ENCODE results near the gene UBQLN3. TPM values are rescaled to one million over a fixed set of nuclear protein-coding genes. Genes with fewer than 3 reads are reported as not detected.

The UBQLN3 gene
- total and polyA plus RNA-seq, 3 donors from 2014 or later: 105 to 336 (median 283) TPM

DNA sequence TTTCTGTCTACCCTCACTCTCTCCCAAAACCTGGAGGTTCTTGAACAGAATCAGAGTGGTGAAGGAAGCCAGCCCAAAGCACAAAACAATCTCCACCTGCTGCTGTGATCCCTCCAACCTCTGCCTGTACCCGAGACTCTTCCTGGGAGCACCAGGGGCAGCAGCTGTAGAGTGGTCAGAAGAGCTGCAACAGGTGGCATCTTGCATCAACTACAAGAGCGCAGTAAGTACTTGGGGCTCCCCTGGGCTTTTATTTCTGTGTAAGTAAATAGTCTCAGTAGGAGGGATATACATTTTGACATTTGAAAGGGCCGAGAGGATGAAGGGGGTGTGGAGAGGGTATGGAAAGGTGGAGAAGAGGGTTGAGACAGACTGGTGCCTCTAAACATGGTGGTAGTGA lies 15.0 kb upstream of the UBQLN3 start:
- Histone ChIP-seq H3K4me3 (no peak overlapping the region), H3K27me3 (no peaks in the 10 kb centered on the region), H3K27ac (no peak overlapping the region), H3K4me1 (no peaks in the 10 kb centered on the region), H3K36me3 (ENCODE audit: low read depth, missing control alignments) (no peaks in the 10 kb centered on the region), H3K9me3 (no peaks in the 10 kb centered on the region)
- 83 to 86% methylated on average over 3 of the region's 3 CpGs for WGBS, 2 donors
- TF ChIP-seq POLR2A (IDR thresholded peaks at IDR 0.05) (no peak), CTCF (IDR thresholded peaks at IDR 0.05) (no peak)
- DNase-seq: no peak
- intact Hi-C loops (cut with DNase I; ENCODE audit: low total_unique reads): no loop called here

GRCh38 chr11:5522308-5522707 lies 12.6 kb upstream of the UBQLN3 start:
- no peak for DNase-seq
- TF ChIP-seq CTCF (IDR thresholded peaks at IDR 0.05): no peak
- TF ChIP-seq POLR2A (IDR thresholded peaks at IDR 0.05): no peak
- intact Hi-C loops (cut with DNase I; ENCODE audit: low total_unique reads): no loop called here
- H3K27me3 ChIP-seq: no peaks in the 10 kb centered on the region
- no peak overlapping the region for H3K4me3 ChIP-seq
- 92 to 98% methylated on average over 2 of the region's 2 CpGs for WGBS, 2 donors
- H3K27ac ChIP-seq: no peak overlapping the region
- H3K9me3 ChIP-seq: no peaks in the 10 kb centered on the region
- no peaks in the 10 kb centered on the region for H3K4me1 ChIP-seq
- no peaks in the 10 kb centered on the region for H3K36me3 ChIP-seq (ENCODE audit: low read depth, missing control alignments)

- Histone ChIP-seq H3K27ac (no peak overlapping the region), H3K4me3 (no peak overlapping the region), H3K4me1 (no peaks in the 10 kb centered on the region), H3K27me3 (no peaks in the 10 kb centered on the region), H3K9me3 (no peaks in the 10 kb centered on the region), H3K36me3 (ENCODE audit: low read depth, missing control alignments) (no peaks in the 10 kb centered on the region)
- WGBS, 2 donors: 90 to 98% methylated on average over 4 of the region's 4 CpGs
- intact Hi-C loops (cut with DNase I; ENCODE audit: low total_unique reads): no loop called here
- DNase-seq: no peak
- TF ChIP-seq POLR2A (IDR thresholded peaks at IDR 0.05) (no peak), CTCF (IDR thresholded peaks at IDR 0.05) (no peak)
These were observed 11.8 kb upstream of the UBQLN3 start for GRCh38 chr11:5521540-5521939.

GRCh38 chr11:5516599-5516998 lies 6.8 kb upstream of the UBQLN3 start, which contains the start of gene UBQLNL:
TSS of gene UBQLNL (minus strand) at chr11:5516699. CDS start at chr11:5516441, 258 bp downstream.
- no peak within 1 kb of the TSS for H3K27ac ChIP-seq
- H3K9me3 ChIP-seq: no peaks in the 10 kb centered on the region
- TF ChIP-seq POLR2A (IDR thresholded peaks at IDR 0.05) (no peak), CTCF (IDR thresholded peaks at IDR 0.05) (no peak)
- H3K27me3 ChIP-seq: no peaks in the 10 kb centered on the region
- H3K4me1 ChIP-seq: no peaks in the 10 kb centered on the region
- intact Hi-C loops (cut with DNase I; ENCODE audit: low total_unique reads): no loop called here
- no peaks in the 10 kb centered on the region for H3K36me3 ChIP-seq (ENCODE audit: low read depth, missing control alignments)
- DNase-seq: no peak
- no peak within 1 kb of the TSS for H3K4me3 ChIP-seq
- 96 to 97% methylated on average over 2 of the region's 2 CpGs for WGBS, 2 donors

DNA sequence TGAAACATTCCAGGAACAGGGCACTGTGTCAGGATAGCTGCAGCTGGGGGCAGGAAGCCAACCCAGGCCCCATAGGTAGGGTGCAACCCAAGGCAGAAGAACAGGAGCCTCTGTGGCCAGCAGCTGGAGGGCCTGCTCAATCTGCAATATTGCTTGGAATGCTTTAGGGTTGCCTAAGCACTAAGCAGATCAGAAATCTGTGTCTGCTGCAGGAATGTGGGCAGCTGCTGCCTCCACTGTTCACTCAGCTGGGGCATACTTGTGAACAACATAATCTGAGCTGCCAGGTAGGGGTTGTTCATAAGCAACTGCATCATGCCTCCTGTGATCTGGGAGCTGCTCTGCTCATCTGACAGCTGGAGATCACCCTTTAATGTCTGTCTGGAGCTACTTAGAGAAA lies 5.1 kb upstream of the UBQLN3 start:
- H3K27ac ChIP-seq: no peak overlapping the region
- TF ChIP-seq POLR2A (IDR thresholded peaks at IDR 0.05): no peak
- no peak for TF ChIP-seq CTCF (IDR thresholded peaks at IDR 0.05)

More for the DNA sequence above, 5.1 kb upstream of the UBQLN3 start:
- no peak for DNase-seq
- no peak overlapping the region for H3K4me3 ChIP-seq
- H3K27me3 ChIP-seq: no peaks in the 10 kb centered on the region
- intact Hi-C loops (cut with DNase I; ENCODE audit: low total_unique reads): no loop called here
- no peaks in the 10 kb centered on the region for H3K4me1 ChIP-seq
- no peaks in the 10 kb centered on the region for H3K36me3 ChIP-seq (ENCODE audit: low read depth, missing control alignments)
- H3K9me3 ChIP-seq: no peaks in the 10 kb centered on the region

Measured in testis (tissue), 3 donors.